ENCODE measurements around the gene R3HDML.

The R3HDML gene

DNA sequence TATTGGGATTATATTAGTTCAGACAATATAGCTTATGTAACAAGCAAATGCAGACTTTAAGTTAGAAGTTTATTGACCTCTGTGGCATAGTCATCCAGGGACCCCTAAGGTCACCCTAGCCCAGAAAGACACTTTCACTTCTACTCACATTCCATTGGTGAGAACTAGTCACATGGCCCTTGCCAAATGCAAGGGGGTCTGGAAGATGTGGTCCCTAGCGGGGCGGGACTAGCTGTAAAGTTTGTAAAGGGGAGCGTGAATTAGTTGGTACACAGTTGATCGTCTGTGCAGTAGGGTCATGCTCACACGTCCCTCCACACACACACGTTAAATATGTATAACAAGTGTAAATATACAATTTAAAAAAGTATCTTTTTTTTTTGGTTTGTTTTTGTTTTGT, 27.9 kb downstream of the R3HDML start:
- Histone ChIP-seq H3K27me3 (ENCODE audit: control insufficient read depth in 1 of 2, insufficient read depth in 1 of 2, low read length in 2 of 2) (peaks cover 6 to 15% of the 10 kb centered on the region in 2 experiments), H3K27ac (ENCODE audit: low read length, poor library complexity, severe bottlenecking) (no peak overlapping the region), H3K4ac (ENCODE audit: low read depth in 1 of 2, low read length in 2 of 2) (no peak overlapping the region), H2AK5ac (ENCODE audit: low read length, severe bottlenecking) (no peak overlapping the region), H2BK15ac (ENCODE audit: low read depth, poor library complexity, severe bottlenecking) (no peak overlapping the region), H4K91ac (ENCODE audit: low read length) (no peak overlapping the region), H3K4me1 (ENCODE audit: control insufficient read depth, insufficient read depth, low read depth, low read length) (no peaks in the 10 kb centered on the region), H3K18ac (ENCODE audit: low read depth in 1 of 2, low read length in 2 of 2) (no peak overlapping the region), H3K9ac (ENCODE audit: low read length) (no peak overlapping the region), H2BK120ac (ENCODE audit: low read depth, low read length) (no peak overlapping the region), H3K4me2 (ENCODE audit: low read length, poor library complexity, severe bottlenecking) (no peak overlapping the region), H4K8ac (ENCODE audit: low read length) (no peak overlapping the region), H3K9me3 (ENCODE audit: control insufficient read depth, low read length) (no peaks in the 10 kb centered on the region), H3K79me1 (replicated peaks; ENCODE audit: low read length, poor library complexity, severe bottlenecking) (no peaks in the 10 kb centered on the region), H3K4me3 (ENCODE audit: insufficient read depth in 1 of 2, low read depth in 1 of 2, low read length in 2 of 2) (no peak overlapping the region), H2BK5ac (ENCODE audit: low read depth, low read length, poor library complexity, severe bottlenecking) (no peak overlapping the region), H2AFZ (ENCODE audit: low read depth, low read length) (no peak overlapping the region), H3K14ac (ENCODE audit: low read length in 2 of 2) (no peak overlapping the region), H2BK12ac (ENCODE audit: low read length in 2 of 2) (no peak overlapping the region), H3K36me3 (ENCODE audit: control insufficient read depth in 1 of 2, insufficient read depth in 2 of 2, low read depth in 1 of 2, low read length in 2 of 2) (no peaks in the 10 kb centered on the region), H3K23ac (ENCODE audit: low read length in 2 of 2) (no peak overlapping the region)
- no peak for DNase-seq
- WGBS = no CpG with 5 or more reads among the region's 6 CpGs

DNA sequence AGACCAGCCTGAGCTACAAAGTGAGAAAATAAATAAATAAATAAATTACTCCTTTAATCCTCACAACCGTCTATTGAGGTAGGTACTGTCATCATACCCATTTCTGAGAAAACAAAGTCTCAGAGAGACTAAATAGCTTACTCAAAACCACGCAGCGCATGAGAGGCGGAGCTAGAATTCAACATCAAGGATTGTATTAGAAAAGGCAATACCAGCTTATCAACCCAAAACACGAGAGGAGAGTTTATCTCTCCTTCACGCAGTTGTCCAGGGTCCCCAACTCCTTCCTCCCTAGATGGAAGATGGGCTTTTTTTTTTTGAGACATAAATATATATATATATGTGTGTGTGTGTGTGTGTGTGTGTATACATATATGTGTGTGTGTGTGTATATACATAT, 30.9 kb downstream of the R3HDML start:
- DNase-seq = no peak
- no peak overlapping the region for H3K18ac ChIP-seq (ENCODE audit: low read depth in 1 of 2, low read length in 2 of 2)
- H2BK5ac ChIP-seq (ENCODE audit: low read depth, low read length, poor library complexity, severe bottlenecking) = peak overlapping the region; percentile 44
- H3K4me2 ChIP-seq (ENCODE audit: low read length, poor library complexity, severe bottlenecking) = no peak overlapping the region
- no peak overlapping the region for H3K4ac ChIP-seq (ENCODE audit: low read depth in 1 of 2, low read length in 2 of 2)
- H3K27me3 ChIP-seq (ENCODE audit: control insufficient read depth in 1 of 2, insufficient read depth in 1 of 2, low read length in 2 of 2) = peaks cover 0 to 6% of the 10 kb centered on the region in 2 experiments
- H4K91ac ChIP-seq (ENCODE audit: low read length) = no peak overlapping the region
- H3K36me3 ChIP-seq (ENCODE audit: control insufficient read depth in 1 of 2, insufficient read depth in 2 of 2, low read depth in 1 of 2, low read length in 2 of 2) = no peaks in the 10 kb centered on the region
- no peak overlapping the region for H3K23ac ChIP-seq (ENCODE audit: low read length in 2 of 2)
- H2AFZ ChIP-seq (ENCODE audit: low read depth, low read length) = no peak overlapping the region
- H2BK120ac ChIP-seq (ENCODE audit: low read depth, low read length) = no peak overlapping the region
- H3K79me1 ChIP-seq (replicated peaks; ENCODE audit: low read length, poor library complexity, severe bottlenecking) = no peaks in the 10 kb centered on the region
- no peaks in the 10 kb centered on the region for H3K9me3 ChIP-seq (ENCODE audit: control insufficient read depth, low read length)
- H2BK15ac ChIP-seq (ENCODE audit: low read depth, poor library complexity, severe bottlenecking) = no peak overlapping the region
- no peak overlapping the region for H2BK12ac ChIP-seq (ENCODE audit: low read length in 2 of 2)
- H3K9ac ChIP-seq (ENCODE audit: low read length) = no peak overlapping the region
- no peak overlapping the region for H3K14ac ChIP-seq (ENCODE audit: low read length in 2 of 2)
- no peak overlapping the region for H3K4me3 ChIP-seq (ENCODE audit: insufficient read depth in 1 of 2, low read depth in 1 of 2, low read length in 2 of 2)
- H4K8ac ChIP-seq (ENCODE audit: low read length) = no peak overlapping the region
- peaks cover 4% of the 10 kb centered on the region for H3K4me1 ChIP-seq (ENCODE audit: control insufficient read depth, insufficient read depth, low read depth, low read length)
- H2AK5ac ChIP-seq (ENCODE audit: low read length, severe bottlenecking) = no peak overlapping the region
- H3K27ac ChIP-seq (ENCODE audit: low read length, poor library complexity, severe bottlenecking) = no peak overlapping the region
- WGBS = 95% methylated on average over 5 of the region's 6 CpGs

- DNase-seq = no peak
Observed at GRCh38 chr20:44370639-44371218, 33.9 kb downstream of the R3HDML start.

DNA sequence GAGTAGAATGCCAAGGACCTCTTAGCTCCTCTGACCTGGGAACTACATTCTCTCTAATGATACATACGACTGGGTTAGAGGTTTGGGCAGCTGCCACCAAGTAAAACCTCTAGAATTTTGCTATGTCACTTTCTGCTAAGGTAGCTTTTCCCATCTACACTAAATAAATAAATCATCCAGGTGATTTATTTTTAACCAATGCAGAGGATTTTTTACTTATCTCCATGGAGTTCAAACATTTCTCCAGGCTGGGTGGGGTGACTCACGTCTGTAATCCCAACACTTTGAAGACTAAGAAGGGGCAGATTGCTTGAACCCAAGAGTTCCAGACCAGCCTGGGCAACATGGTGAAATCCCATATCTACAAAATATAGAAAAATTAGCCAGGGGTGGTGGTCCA, 45.8 kb downstream of the R3HDML start:
- Histone ChIP-seq H2BK5ac (ENCODE audit: low read depth, low read length, poor library complexity, severe bottlenecking) (no peak overlapping the region), H4K91ac (ENCODE audit: low read length) (no peak overlapping the region), H3K79me1 (replicated peaks; ENCODE audit: low read length, poor library complexity, severe bottlenecking) (no peaks in the 10 kb centered on the region), H3K14ac (ENCODE audit: low read length in 2 of 2) (no peak overlapping the region), H3K4ac (ENCODE audit: low read depth in 1 of 2, low read length in 2 of 2) (no peak overlapping the region), H2BK120ac (ENCODE audit: low read depth, low read length) (no peak overlapping the region), H3K9ac (ENCODE audit: low read length) (no peak overlapping the region), H4K8ac (ENCODE audit: low read length) (no peak overlapping the region), H2AFZ (ENCODE audit: low read depth, low read length) (no peak overlapping the region), H3K18ac (ENCODE audit: low read depth in 1 of 2, low read length in 2 of 2) (no peak overlapping the region), H2BK15ac (ENCODE audit: low read depth, poor library complexity, severe bottlenecking) (no peak overlapping the region), H3K27ac (ENCODE audit: low read length, poor library complexity, severe bottlenecking) (no peak overlapping the region), H3K4me2 (ENCODE audit: low read length, poor library complexity, severe bottlenecking) (no peak overlapping the region), H3K4me3 (ENCODE audit: insufficient read depth in 1 of 2, low read depth in 1 of 2, low read length in 2 of 2) (no peak overlapping the region), H2BK12ac (ENCODE audit: low read length in 2 of 2) (no peak overlapping the region), H3K23ac (ENCODE audit: low read length in 2 of 2) (no peak overlapping the region), H3K4me1 (ENCODE audit: control insufficient read depth, insufficient read depth, low read depth, low read length) (no peaks in the 10 kb centered on the region), H2AK5ac (ENCODE audit: low read length, severe bottlenecking) (no peak overlapping the region), H3K9me3 (ENCODE audit: control insufficient read depth, low read length) (no peaks in the 10 kb centered on the region), H3K36me3 (ENCODE audit: control insufficient read depth in 1 of 2, insufficient read depth in 2 of 2, low read depth in 1 of 2, low read length in 2 of 2) (no peaks in the 10 kb centered on the region), H3K27me3 (ENCODE audit: control insufficient read depth in 1 of 2, insufficient read depth in 1 of 2, low read length in 2 of 2) (peaks cover 16 to 34% of the 10 kb centered on the region in 2 experiments)
- WGBS = 56% methylated on average over 2 of the region's 2 CpGs
- no peak for DNase-seq

More at GRCh38 chr20:44370639-44371218, 33.9 kb downstream of the R3HDML start:
- Histone ChIP-seq H3K4ac (ENCODE audit: low read depth in 1 of 2, low read length in 2 of 2) (no peak overlapping the region), H4K91ac (ENCODE audit: low read length) (no peak overlapping the region), H3K9ac (ENCODE audit: low read length) (no peak overlapping the region), H3K9me3 (ENCODE audit: control insufficient read depth, low read length) (peaks cover 2% of the 10 kb centered on the region), H3K27ac (ENCODE audit: low read length, poor library complexity, severe bottlenecking) (no peak overlapping the region), H2BK12ac (ENCODE audit: low read length in 2 of 2) (no peak overlapping the region), H2AK5ac (ENCODE audit: low read length, severe bottlenecking) (no peak overlapping the region), H3K23ac (ENCODE audit: low read length in 2 of 2) (no peak overlapping the region), H4K8ac (ENCODE audit: low read length) (no peak overlapping the region), H2BK15ac (ENCODE audit: low read depth, poor library complexity, severe bottlenecking) (no peak overlapping the region), H3K36me3 (ENCODE audit: control insufficient read depth in 1 of 2, insufficient read depth in 2 of 2, low read depth in 1 of 2, low read length in 2 of 2) (no peaks in the 10 kb centered on the region), H3K79me1 (replicated peaks; ENCODE audit: low read length, poor library complexity, severe bottlenecking) (no peaks in the 10 kb centered on the region), H2AFZ (ENCODE audit: low read depth, low read length) (peak overlapping the region; percentile 36), H2BK120ac (ENCODE audit: low read depth, low read length) (no peak overlapping the region), H3K27me3 (ENCODE audit: control insufficient read depth in 1 of 2, insufficient read depth in 1 of 2, low read length in 2 of 2) (peaks cover 0 to 24% of the 10 kb centered on the region in 2 experiments), H3K14ac (ENCODE audit: low read length in 2 of 2) (no peak overlapping the region), H2BK5ac (ENCODE audit: low read depth, low read length, poor library complexity, severe bottlenecking) (no peak overlapping the region), H3K4me2 (ENCODE audit: low read length, poor library complexity, severe bottlenecking) (no peak overlapping the region), H3K4me3 (ENCODE audit: insufficient read depth in 1 of 2, low read depth in 1 of 2, low read length in 2 of 2) (no peak overlapping the region), H3K18ac (ENCODE audit: low read depth in 1 of 2, low read length in 2 of 2) (no peak overlapping the region), H3K4me1 (ENCODE audit: control insufficient read depth, insufficient read depth, low read depth, low read length) (peaks cover 4% of the 10 kb centered on the region)
- WGBS = 70% methylated on average over 8 of the region's 9 CpGs
